GM21447 (cell line): Measurements from ENCODE around the gene MYO5A.

Experiments used
- ATAC-seq: cut with Tn5 transposase; IDR thresholded peaks from one replicate; pipeline ENCODE4 v1.9.1; 2021; ENCODE audit not compliant: unreplicated experiment

The MYO5A gene

DNA sequence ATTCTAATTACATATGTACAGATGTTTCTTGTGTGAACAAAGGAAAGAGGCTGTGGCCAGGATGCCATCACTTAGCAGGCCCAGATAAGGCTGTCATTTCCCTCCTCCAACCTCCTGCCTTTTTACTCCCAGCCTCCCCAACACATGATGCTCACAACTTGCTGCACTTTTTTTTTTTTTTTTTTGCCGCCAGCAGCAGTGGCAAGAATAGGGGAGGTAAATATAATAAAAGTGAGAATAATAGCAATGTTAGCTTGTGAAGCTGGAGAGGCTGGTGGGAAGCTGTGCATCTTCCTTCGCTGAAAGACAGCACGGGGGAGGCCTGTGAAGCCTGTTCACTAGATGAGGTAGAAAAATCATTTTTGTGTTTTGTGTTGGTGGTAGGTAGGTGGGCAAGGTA, 190.6 kb downstream of the MYO5A start:
- ATAC-seq = no peak

DNA sequence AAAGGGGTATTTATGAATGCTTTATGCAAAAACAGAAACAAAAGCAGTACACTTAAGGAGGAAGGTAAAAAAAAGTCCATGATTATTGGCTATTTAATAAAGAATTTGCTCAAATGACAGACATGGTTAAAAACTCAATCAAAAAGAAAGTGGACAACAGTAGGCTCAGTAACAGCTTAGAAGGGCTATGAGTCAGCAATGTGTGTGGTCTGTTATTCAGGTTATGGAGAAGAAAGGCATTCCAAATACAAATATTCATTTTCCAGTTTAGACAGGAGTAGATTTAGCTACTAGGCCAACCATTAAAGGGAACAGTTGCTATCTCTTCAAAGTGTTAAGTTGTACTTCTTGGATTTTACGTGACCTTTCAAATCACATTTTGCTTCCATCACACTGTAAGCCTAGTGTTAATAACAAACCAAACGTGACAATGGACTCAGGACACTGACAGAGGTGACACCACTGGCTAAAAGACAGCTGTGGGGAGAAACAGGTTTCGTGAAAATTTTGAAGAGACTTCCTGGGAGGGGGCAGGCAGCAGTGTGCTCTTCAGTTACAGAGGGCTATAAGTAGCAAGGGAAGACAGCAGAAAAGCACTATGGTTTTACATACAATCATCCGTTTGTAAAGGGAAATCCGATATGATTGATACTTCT, 191.4 kb downstream of the MYO5A start:
- no peak for ATAC-seq

- no peak for ATAC-seq
These were observed 192.2 kb downstream of the MYO5A start for GRCh38 chr15:52336529-52336928.

- no peak for ATAC-seq
These were observed 194.1 kb downstream of the MYO5A start for GRCh38 chr15:52334491-52335160.

DNA sequence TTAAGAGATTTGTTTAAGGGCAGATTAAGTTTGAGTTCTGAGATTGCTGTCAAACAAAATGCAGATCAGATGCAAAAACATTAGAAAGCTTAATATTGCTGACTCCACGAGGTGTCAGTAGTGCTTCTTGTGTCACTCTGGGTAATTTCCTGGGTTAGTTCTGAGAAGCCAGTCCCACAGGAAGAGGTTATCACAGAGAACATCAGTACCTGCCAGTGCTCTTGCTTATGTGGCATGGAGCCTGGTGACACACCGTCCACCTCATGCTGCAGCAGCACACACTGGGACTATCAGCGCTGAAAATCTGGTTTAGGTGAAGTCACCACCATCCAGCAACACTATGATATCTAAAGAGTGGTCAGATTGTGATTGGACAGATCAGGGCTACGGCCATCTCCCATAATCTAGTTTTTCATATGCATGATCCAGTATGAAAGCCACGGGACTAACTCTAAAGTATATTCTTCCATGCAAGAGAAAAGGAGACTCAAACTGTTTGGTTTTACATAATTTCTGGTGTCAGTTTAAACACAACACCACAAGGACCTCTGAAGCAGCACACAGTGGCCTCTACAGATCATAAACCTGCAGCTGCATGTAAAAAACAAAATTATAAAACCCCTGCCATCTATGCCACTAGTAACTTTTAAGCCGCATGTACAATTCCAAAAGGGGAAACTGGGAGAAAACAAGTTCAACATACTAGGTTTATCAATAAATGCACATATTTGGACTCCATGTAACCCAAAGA, 197.0 kb downstream of the MYO5A start:
- peak; percentile 95 for ATAC-seq

DNA sequence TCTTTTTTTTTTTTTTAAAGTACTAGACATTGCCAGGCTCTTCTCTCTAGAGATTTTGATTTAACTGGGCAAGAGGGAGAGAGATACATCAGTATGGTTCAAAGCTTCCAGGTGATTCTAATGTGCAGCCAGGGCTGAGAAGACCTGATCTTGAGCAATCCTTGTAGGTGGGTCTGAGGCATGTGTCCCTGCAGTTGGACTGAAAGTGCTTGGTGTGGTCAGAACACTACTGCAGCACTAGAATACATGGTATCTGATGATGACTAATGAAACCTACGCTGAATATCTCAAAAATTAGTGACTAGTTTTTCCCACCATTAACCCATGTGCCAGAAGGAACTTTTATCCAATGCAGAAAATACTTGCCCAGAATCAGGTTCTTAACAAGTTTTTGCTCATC, 198.7 kb downstream of the MYO5A start:
- no peak for ATAC-seq

DNA sequence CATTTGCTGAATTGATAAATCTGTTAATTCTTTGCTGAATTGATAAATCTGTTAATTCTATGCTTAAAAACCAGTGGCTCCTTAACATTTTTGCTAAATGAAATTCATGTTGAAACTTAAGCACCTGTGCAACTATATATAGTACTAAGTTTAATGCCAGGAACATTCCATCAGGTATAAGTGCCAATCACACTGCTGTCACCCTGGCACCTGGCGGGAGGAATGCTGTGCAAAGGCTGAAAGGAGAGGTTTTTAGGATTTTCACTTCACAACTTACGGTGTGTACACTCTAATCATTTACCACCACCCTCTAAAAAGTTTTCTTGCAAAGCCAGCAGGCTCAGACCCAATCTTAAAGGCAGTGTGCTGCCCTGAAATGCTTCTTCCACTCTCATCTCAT, 199.5 kb downstream of the MYO5A start:
- ATAC-seq = no peak

DNA sequence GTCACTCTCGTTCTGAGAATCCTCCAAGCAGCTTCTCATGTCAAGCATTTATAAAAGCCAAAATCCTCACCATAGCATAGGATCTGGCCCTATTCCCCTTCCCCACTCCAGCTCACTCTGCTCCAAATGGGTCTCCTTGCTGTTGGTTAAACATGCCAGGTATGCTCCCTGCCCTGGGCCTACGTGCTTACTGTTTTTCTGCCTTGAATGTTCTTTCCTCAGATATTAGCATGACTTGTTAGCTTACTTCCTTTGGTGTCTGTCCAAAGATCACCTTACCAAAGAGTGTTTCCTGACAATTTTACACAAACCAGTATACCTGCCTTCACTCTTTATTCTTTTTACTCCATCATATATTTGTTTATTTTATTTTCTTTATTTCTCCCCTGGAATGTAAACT, 200.0 kb downstream of the MYO5A start:
- no peak for ATAC-seq

DNA sequence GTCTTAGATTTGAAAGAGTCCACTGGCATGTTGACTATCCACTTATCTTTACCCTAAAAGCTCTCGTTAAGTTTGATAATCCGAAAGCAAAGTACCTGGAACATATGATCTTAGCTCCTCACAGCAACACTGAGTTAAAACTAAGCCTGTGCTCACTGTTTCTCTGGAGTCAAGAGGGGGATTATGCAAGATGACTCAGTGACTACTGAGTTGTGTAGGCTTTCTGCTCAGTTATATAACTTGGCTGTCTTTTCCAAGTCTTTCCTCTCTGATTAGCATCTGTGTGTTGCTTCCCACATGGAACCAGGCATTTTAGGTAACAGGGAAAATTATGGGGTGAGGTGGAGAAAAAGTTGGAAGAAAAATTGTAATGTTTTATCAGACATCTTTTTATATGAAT, 201.9 kb downstream of the MYO5A start:
- ATAC-seq = no peak

DNA sequence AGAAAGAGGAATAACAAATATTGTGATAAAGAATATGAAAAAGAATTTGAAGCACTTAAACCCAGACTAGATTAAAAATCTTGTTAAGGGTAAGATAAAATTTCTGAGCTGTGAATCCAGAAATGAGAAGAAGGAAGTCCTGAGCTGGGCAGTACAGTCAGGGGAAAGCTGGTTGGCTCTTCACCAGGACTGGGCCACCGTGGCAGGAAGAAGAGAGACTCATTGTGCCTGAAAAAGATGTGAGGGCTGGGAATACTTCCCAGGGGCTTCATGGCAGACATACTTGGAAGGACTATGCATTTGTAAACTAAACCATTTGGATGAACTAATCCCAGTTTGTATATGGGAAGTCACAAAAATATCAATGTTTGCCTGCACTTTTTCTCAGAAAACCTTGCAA, 204.6 kb downstream of the MYO5A start:
- no peak for ATAC-seq

DNA sequence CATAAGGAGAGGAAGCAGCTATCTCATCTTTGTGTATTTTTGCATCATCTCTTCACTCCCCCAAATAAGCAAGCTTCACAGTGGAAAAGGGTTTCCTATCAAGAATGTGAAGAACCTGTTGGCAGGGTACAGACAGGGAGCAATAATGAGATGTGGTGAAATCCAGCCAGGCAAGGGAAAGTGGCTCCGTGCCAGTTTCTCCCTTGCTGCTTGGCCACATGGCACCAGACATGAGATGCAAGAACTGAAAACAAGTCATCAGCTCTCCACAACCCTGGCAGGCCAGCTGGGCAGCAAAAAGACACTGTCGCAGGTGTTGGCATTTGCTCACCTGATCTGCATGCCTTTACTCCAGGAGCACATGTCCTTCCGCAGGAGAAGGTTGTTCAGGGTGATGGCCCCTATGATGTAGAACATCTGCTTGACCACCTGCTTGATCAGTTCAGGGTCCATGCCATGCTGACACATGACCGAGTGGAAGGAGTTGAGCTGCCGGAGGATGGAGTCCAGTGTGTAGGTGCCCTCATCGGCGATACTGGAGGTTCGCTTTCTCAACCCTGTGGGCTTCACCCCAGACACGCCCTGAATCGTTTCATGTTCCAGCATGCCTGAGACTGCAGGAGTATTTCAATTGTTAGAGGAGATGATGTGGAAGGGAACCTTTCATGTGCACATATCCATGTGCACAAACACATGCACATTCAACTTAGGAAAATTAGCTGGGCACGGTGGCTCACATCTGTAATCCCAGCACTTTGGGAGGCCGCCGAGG, 209.8 kb downstream of the MYO5A start:
- ATAC-seq = no peak

DNA sequence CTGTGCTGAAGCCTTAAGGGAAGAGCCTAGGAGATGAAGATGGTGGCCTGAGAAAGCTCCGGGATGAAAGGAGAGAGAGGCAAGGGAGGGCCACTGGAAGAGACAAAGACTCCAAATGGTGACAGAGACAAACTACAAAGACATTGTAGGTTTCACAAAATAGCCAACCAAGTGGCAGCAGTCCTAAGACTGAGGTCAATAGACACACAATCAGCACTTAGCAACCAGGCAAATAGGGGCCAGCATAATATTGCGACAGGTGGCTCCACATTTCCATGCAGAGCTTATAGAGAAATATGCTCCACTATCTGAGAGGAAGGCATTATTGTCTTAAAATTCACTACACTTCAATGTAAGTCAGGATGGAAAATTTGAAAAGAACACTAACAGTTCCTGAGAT, 211.0 kb downstream of the MYO5A start:
- ATAC-seq = no peak

DNA sequence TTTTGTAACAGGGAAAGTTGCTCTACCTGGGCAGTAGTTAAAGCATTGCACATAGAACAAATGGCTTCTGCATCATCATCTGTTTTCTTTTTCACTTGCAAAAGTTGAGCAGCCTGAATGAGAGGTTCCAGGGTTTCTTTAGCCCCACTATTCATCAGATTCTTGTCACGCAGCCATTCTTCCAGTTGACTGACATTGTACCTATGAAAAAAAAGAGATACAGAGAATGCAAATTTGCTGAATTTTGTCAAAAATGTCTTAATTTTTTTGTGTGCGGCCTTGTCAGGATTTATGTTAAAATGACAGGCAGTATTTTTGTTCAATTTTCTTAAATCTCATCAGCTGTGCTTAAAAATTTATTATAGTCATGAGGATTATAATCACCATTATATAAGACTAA, 211.7 kb downstream of the MYO5A start:
- no peak for ATAC-seq

GRCh38 chr15:52309154-52309548, 219.5 kb downstream of the MYO5A start:
- ATAC-seq = peak; percentile 67

DNA sequence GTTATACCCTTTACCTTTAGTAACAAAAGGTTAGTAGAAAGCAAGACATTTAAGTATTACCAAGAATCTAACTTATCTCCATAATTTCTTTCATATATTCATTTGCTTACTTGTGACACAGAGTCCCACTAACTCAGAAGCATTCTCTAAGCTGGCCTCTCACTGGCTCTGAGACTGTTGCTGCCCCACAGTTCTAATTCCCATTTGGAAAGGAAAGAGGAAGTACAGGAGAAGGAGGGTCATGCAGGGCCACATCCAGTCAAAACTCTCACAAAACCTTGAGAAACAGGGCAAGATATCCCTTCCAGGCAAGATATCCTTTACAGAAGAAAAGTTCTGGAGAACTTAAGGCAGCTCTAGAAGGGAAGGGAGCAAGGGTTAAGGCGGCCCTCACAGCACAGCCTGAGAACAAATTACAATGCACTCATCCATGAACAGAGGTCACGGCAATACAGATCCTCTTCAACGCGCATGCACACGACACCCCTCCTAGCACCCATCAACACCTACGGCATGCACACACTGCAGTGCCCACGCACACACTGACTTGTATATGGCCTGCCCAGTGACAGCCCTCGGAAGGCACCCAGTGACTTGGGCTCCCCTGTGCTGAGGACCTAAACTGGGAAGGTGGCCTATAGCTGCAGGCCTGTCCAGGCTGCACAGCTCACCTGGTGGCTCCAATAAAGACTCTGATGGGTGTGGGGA, 220.1 kb downstream of the MYO5A start:
- peak; percentile 70 for ATAC-seq

DNA sequence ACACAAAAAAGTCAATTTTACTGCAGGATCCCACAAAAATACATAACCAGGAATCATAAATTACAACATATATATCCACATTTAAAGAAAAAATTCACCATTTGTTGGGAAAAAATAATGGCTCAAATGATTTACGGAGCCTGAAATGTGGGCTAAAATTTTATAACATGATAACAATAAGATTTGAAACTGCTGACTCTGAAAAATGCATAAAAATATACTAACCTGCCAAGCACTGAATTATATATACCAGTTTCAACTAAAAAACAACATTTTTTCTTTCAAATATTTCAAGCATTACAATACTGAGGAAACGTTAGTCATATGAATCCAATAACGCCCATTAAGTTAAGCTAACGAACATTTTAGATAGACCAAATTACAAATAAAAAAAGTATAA, 220.8 kb downstream of the MYO5A start:
- ATAC-seq = no peak

GRCh38 chr15:52306270-52306669, 222.4 kb downstream of the MYO5A start:
- ATAC-seq = no peak

DNA sequence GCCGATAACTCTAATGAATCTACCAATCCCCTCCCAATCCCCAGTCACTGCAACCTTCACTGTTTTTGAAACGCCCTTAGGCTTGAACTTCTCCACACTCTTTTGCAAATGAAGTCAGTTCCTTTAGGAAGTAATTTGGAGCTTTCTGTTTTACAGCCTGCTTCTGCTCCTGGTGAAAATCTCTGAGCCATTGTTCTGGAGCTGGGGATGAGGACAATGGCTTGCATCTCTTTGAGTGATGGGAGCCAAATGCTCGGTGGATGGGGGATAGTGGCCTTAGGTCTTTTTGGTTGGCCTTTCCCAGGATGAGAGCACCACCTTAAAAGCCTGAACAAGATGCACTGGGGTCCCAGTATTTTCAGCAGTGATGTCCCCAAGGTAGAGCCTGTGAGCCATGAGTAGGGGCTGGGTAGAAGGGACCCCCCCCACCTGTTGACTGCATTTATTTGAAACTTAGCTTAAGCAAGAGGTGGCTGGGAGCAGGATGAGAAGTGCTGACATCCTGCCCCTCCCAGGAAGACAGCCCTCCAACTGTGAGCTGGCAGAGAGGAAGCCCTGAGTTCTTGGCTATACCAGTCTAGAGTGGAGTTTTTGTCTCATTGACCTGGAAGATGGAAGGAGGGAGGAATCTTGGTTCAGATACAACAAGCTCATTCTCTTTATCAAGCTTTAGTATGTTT, 225.4 kb downstream of the MYO5A start:
- no peak for ATAC-seq

DNA sequence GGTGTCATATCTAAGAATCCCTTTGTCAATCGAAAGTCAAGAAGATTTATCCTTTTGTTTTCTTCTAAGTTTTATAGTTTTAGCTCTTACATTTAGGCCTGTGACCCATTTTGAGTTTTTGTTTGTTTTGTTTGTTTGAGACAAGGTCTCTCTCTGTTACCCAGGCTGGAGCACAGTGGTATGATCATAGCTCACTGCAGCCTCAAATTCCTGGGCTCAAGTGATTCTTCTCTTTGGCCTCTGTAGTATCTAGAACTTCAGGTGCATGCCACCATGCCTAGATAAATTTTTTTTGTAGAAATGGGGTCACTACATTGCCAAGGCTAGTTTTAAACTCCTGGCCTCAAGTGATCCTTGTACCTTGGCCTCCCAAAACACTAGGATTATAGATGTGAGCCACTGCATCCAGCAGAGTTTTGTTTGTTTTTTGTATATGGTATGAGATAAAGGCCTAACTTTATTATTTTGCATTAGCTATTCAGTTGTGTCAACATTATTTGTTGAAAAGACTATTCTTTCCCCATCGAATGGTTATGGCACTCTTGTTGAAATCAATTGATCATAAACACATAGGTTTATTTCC, 227.3 kb downstream of the MYO5A start:
- no peak for ATAC-seq

- no peak for ATAC-seq
These were observed 233.2 kb downstream of the MYO5A start, which contains the start of gene MYO5C for GRCh38 chr15:52295421-52296001. Gene MYO5C, minus strand, starts transcription at chr15:52295804. Its CDS starts 168 bp downstream, at chr15:52295636.
